Posterior vena cava (tissue), 2 donors: ENCODE results near the gene A4GALT. TPM values are rescaled to one million over a fixed set of nuclear protein-coding genes. Genes with fewer than 3 reads are reported as not detected.

Experiments used
- DNase-seq: peaks from one replicate; pipeline ENCODE4 v3.0.0-alpha.2; 2020; ENCODE audit warnings: low spot score
- intact Hi-C, 2 donors: fragments of 100-400 bp; cut with DNase I; formaldehyde crosslinking; loops; one replicate each; pipeline versions ENCODE4 v1.14.1 to v1.14.2; 2022 to 2023
- total RNA-seq, 2 donors: library from RNA; stranded (reverse); fragmentation: NEBNext Ultra II Directional; extraction: Animal tissue kit (Norgen Biotek cat#: 25700); gene quantifications; one replicate each; pipeline ENCODE4 v1.2.1, GENCODE V29; 2021
- donor health status: DM: yes; HTN: yes; CAD: no.
- donor health status: DM: yes; HTN: yes; CAD: no.

A4GALT gene
- total RNA-seq, 2 donors from 2014 or later = 42.2 to 59.8 TPM

DNA sequence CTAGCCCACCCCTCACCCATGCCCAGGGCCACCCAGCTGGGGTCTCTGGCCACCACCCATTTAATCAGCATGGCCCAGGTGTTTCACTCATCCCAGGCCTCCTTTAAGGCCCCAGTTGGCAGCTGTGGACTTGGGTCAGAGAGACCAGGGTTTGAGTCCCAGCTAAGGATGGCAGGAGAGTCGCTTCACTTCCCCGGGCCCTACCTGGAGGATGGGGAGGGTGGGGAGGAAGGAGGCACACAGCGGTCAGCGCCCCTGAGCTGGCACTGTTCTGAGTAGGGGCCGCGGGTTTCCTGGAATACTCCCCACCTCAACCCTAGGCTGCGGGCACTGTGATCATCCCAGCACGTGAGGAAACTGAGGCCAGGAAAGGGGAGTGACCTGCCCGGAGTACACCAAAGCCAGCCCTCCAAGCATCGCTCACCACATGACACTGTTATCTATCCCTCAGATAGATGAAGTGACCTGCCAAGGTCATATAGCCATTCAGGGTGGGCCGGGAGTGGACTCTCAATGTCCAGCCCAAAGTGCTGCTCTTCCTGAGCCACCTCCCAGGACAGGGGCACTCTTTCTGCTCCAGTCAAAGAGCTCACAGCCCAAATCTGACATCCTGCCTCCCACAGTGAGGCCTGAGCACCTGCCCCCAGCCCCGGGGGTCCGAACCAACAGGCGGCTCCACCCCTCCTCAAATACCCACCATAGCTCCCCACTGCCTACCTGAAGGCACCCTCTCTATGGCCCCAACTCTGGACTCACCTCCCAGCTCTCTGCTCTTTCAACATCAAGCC lies 76.8 kb downstream of the A4GALT start:
- intact Hi-C loops = no loop called here
- DNase-seq = no peak

DNA sequence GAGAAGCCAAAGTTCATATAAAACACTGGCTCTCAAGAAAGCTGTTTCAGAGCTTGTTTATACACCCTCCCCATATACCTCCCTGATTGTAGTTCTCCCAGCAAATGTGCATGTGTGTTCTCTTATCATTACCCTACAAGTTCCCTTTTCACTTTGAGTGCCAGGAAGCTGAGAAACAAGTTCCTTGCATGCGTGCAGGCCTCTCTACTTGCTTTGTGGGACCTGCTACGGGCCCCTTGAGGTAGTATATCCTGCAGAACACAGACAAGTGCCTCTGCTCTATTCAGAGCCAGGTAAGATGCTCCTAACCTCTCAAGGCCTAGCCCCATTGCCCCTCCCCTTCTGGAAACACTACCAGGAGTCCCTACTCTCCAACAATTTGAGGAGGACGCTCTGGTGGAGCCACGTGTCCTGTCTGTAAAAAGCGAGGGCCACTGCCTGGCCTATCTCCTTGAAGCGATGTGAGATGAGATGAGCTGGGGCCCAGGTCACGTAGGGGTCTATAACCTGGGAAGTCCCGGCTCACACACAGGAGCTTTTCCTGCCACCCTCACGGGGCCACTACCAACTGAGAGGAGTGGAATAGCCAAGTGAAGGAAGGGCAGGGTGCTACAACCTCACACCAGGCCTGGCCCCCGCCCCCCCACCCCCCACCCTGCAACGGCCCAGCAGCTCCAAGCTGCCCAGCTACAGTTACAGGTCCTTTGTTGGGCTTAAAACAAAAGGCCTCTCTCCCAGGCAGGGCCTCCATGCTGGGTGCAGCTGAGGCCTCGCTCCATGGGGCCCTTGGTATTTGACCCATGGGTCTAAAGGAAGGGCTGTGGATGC lies 77.7 kb downstream of the A4GALT start:
- intact Hi-C loops = no loop called here
- DNase-seq = no peak

Other genes starting within 250 kb of the A4GALT start
- gene RRP7A, start 201.1 kb downstream of the A4GALT start, total RNA-seq = 10 to 100 TPM; 26.0 to 32.4 TPM
- gene SERHL2, start 166.9 kb downstream of the A4GALT start, total RNA-seq = 1 to 10 TPM; 1.3 to 2.0 TPM
- 10 to 100 TPM; 42.8 to 47.5 TPM for gene POLDIP3, start 106.0 kb downstream of the A4GALT start, total RNA-seq
- gene ATP5MGL, start 80.3 kb downstream of the A4GALT start, total RNA-seq = 1 to 10 TPM in 1 of 2 donors, under 1 TPM in 1; 0.56 to 2.0 TPM
- 100 to 1,000 TPM; 443 to 468 TPM for gene CYB5R3, start 71.5 kb downstream of the A4GALT start, total RNA-seq
- 10 to 100 TPM; 36.9 to 53.0 TPM for gene ARFGAP3, start 136.4 kb upstream of the A4GALT start, total RNA-seq